Skin epidermis (tissue), 12 donors: ENCODE results near the gene DOCK2.

ENCODE experiments used
- H3K27ac ChIP-seq, 21 experiments: fragments of 200-600 bp; sonication (generic) in 11 of 21; one replicate each; pipeline ENCODE4 v1.5.0; 2020; ENCODE audit warnings: mild to moderate bottlenecking in 3 of 21, inconsistent platforms in 2 of 21, moderate library complexity in 2 of 21
- H3K4me3 ChIP-seq, 7 experiments: fragments of 200-600 bp; sonication (generic) in 2 of 7; one replicate each; pipeline ENCODE4 v1.5.0; 2020; ENCODE audit warnings: inconsistent platforms in 2 of 7, mild to moderate bottlenecking in 2 of 7, moderate library complexity in 1 of 7

DOCK2 gene

DNA sequence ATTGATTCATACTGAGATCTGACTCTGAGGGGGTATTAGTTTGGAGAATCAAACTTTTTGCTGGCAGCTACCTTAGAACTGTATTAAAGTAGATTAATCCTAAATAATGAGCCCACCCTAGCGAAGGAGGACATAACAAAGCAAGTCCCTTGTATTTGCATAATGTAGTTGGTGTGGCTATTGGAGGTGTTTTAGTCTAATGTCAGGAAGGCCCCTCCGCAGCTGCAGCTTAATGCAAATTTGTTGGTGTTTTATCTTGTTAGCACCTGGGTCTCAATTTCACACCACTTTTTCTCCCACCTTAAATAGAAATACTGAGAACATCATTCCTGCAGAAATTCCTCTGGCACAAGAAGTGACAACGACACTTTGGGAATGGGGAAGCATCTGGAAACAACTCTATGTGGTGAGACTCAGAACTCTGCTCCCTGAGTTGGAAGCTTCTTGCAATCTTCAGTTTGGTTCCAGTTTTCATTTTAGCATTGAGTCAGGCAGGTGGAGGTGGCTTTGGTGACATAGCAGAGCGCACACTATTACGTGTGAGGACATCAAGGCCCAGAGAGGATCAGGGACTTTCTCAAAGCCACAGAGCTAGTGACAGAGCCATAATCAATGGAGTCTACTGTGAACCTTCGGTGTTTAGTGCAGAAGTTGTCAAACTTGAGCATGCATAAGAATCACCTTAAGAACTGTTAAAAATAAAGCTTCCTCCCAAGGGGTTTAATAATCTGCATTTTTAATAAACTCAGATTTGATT lies 33.9 kb downstream of the DOCK2 start:
- H3K4me3 ChIP-seq = no peak overlapping the region
- H3K27ac ChIP-seq = no peak overlapping the region

DNA sequence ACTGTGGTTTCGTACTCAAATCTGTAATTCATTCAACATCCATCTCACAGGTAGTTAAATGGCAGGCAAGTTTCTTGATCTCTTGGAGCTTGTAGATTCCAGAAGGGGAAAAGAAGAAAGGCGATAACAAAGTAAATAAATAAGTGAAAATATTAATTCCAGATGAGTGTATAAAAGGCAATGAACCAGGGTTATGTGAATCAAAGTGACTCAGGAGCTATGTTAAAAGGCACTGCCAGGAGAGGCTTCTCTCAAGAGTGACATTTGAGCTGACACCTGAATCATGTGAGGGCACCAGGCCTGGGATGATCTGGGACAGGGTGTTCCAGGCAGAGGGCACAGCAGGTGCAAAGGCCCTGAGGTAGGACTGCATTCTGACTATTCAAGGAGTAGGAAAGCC lies 45.0 kb downstream of the DOCK2 start:
- no peak overlapping the region for H3K4me3 ChIP-seq
- no peak overlapping the region for H3K27ac ChIP-seq

DNA sequence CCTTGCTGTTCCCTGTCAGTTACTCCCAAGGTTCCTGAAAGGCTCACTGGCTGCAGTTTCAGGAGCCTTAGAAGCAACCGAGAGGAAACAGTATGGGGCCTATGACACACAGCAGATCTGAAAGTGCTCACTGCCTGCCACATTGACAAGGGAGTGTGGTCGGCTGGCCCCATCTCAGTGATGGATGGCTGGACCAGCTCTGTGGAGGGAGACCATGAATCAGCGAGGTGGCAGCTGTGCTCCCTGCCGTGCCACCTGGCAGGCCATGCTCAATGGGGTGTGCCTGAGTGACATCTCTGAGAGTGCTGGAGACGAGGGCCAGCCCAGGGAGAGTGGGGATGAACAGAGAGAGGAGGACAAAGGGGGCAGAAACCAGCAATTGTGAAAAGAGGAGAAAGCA lies 49.1 kb downstream of the DOCK2 start:
- H3K4me3 ChIP-seq = no peak overlapping the region
- no peak overlapping the region for H3K27ac ChIP-seq

DNA sequence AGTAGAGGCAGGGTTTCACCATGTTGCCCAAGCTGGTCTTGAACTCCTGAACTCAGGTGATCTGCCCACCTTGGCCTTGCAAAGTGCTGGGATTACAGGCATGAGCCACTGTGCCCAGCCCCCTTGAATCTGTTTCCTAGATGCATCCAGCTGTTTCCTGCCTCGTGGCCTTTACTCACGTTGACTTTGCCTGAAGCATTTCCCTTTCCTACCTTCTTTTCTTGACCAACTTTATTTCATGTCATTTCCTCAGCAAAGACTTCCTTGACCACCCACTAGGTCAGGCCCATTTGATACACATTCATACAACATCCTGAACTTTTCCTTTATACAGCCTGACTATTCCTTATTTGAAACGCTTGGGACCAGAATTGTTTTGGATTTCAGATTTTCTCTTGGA lies 51.0 kb downstream of the DOCK2 start:
- no peak overlapping the region for H3K27ac ChIP-seq
- H3K4me3 ChIP-seq = no peak overlapping the region

DNA sequence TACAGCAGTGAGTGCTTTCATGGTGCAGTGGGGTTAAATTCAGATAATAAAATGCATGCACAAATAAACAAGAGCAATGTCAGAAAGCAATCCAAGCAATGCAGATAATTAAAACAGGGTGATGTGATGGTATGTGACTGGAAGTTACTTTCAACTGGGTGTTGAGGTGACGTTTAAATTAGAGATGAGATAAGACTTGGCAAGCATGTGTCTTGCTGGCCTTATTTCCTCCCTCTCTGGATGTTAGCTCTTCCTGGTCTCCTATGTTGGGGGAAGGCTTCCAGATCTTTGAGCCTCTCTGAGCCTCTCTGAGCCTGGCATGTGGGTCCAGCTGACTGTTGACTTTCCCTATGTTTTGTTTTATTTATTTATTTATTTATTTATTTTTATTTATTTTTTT lies 54.4 kb downstream of the DOCK2 start:
- no peak overlapping the region for H3K27ac ChIP-seq
- H3K4me3 ChIP-seq = no peak overlapping the region

DNA sequence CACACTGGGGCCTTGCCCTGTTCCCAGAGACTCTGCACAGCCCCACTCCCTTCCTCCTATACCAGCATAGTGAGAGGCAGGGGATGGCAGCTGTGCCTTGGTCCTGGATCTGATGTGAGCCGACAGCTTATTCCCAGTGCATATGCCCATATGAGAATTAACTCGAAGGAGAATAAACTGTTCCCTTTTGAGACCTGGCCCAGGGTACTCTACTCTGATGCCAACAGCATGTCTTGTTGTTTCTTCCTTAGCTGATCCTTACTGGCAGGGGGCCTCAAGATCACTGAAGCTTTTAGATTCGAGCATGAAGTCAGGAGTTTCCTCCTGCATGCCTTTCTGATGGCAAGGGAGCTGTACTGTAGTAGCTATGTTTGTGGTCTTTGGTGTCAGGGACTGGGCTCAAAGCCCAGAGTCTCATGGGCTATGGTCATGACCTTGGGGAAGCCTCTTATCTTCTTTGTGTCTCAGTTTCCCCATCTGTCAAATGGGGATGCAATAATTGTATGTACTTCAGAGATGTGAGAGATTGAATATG lies 57.1 kb downstream of the DOCK2 start:
- Histone ChIP-seq H3K4me3 (no peak overlapping the region), H3K27ac (no peak overlapping the region)

DNA sequence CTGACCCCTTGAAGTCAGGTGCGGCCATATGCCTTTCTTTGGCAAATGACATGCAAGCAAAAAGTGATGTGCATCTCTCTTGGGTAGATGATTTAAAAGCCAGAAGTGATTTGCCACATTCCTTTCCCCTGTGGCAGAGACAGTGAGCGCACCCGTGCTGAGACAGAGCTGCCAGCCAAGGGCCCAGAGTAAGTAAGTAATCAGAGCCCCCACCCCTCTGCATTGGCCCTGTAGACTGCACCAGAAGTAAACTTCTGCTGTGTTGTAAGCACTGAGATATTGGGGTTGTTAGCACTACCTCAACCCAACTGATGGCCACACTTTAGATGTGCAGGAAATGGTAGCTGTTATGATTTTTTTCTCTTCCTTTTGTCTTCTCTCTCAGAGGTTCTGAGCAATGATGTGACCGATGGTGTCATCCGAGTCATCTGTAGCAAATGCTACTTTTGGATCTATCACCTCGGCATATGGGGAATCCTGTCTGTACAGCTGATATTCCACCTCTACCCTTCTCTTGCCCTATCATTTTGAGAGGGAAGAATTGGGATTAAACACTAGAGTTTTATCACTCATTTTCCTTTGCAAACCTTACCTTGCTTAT lies 58.0 kb downstream of the DOCK2 start:
- peak overlapping the region in 2 of 21 experiments; percentile 34 to 45 for H3K27ac ChIP-seq
- H3K4me3 ChIP-seq = no peak overlapping the region

DNA sequence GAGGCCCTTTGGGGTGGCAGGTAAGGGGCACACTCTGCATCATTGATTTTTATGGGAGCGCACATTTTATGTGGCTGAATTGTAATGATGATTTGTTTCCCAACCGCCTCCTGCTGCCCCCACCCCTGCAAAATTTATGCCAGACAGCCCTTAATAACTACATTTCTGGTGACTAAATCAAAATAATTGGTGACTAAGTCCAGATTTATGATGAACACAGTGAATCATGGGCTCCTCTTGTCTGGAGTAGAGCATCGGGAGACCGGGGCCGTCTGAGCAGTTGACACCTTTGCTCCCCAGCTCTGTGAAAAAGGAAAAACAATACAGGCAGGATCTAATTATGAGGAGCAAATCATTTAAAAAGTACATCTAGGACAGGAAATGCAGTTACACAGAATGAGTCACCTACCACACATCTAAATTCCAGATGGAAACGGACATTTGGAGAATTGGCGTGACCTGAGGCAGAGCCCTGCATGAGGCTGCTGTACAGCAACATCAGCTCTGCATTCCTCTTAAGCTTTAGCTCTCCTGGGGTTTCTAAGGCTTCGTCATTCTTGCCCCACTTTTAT lies 58.9 kb downstream of the DOCK2 start:
- H3K4me3 ChIP-seq = no peak overlapping the region
- peak overlapping the region in 3 of 21 experiments; percentile 18 to 45 (median 34) for H3K27ac ChIP-seq

DNA sequence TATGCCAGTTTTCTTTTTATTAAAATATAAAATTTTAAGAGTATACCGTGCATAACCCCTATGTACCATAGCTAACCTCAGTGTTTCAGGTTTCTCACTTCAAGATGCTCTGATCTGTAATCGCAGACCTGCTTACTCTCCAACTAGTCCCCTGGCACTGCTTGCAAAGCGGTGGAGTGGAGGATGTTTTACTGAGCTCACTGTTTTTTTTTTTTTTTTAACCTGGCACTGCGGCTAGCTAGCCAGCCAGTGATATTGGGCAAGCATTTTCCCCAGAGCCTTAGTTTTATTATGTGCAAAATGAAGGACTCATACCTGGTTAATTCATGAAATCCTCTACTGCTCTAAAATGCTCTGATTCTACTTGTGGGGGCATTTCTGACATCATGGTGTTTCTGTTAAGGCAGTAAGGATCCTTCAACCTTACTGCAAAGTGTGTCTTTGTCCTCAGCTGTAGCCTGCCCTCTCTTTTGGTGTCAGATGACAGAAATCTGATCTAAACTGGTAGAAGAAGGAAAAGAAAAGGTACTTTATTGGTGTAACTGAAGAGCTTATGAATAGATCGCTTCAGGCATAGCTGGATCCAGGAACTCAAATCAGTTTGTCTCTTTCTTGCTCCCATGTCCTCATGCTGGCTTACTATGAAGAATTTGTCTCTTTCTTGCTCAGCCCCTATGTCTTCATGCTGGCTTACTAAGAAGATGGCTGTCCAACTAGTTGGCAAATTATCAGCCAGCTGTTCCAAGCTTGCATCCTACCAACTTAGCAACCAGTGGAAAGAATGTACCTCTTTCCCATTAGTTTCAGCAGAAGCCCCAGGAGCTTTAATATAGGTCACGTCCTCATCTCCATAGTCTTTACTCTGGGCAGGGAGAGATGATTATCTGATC lies 59.8 kb downstream of the DOCK2 start:
- Histone ChIP-seq H3K27ac (peak overlapping the region in 2 of 21 experiments; percentile 13 to 54), H3K4me3 (no peak overlapping the region)

DNA sequence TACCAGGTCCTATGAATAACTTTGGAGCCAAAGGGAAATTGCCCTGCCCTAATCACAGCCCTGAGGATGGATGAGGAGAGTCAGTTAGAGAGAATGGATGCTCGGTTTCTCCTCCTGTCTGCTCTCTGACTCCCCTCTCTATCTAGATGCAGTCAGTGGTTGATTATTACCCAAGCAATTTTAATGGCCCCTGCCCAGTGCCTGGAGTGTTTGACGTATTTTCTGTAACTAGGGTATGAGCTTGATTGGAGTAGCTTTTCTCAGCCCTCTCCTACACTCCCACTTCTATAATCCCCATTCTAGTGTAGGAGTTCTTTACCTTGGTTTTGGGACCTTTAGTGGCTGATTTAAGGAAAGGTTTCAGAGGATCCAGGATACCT lies 60.4 kb downstream of the DOCK2 start:
- no peak overlapping the region for H3K4me3 ChIP-seq
- no peak overlapping the region for H3K27ac ChIP-seq

DNA sequence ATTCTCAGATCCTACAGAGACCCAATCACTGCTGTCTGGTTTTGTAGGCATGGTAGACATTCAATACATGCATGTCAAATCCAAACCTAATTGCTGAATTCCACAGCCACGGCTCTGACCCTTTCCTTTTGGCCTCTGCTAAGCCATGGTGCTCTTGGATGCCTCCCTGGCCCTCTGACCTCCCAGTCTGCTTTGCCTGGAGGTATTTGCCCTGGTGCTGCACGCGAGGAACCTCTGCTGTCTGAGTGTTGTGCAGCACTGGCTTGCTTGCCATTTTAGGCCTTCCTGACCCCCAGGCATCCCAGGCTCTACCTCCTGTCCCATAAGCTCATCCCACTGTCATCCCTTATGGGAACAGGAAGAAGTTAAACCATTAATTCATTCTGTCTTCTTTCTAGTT lies 60.9 kb downstream of the DOCK2 start:
- Histone ChIP-seq H3K27ac (no peak overlapping the region), H3K4me3 (no peak overlapping the region)

DNA sequence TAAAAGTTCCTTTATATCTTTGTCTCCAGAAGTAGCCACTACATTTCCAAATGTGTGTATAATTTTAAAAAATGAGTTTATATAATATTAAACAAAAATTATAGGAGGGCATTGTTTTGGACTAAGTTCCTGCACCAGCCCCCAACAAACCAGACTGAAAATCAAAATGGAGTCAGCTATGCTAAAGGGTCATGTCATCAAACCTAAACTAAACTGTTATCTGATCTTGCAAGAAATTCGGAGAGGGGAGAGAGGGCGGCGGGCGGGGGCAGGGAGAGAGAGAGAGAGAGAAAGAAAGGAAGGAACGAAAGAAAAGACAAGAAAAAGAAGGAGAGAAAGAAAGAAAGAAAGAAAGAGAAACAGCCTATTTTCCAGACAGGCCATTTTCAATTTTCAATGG lies 63.5 kb downstream of the DOCK2 start:
- Histone ChIP-seq H3K27ac (no peak overlapping the region), H3K4me3 (no peak overlapping the region)

DNA sequence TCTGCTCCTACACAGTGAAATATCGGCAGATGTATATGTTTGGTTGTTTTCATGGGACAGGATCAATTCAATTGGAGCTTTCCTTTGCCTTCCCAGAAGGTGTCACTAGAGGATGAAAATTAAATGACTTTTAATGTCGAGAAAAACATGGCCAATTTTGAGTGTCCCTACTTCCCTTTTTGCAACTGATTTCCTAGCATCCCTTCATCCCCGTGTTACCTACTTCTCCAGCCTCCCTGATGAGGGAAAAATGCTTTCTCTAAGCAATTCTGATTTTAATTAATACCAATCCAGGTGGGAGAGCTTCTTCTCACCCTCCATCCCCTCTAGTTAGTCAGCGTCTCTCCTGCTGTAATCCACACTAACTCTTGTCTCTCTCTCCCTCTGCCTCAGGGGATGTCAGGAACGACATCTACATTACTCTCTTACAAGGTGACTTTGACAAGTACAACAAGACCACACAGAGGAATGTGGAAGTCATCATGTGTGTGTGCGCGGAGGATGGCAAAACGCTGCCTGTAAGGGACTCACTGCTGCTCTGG lies 64.9 kb downstream of the DOCK2 start:
- Histone ChIP-seq H3K27ac (no peak overlapping the region), H3K4me3 (no peak overlapping the region)

DNA sequence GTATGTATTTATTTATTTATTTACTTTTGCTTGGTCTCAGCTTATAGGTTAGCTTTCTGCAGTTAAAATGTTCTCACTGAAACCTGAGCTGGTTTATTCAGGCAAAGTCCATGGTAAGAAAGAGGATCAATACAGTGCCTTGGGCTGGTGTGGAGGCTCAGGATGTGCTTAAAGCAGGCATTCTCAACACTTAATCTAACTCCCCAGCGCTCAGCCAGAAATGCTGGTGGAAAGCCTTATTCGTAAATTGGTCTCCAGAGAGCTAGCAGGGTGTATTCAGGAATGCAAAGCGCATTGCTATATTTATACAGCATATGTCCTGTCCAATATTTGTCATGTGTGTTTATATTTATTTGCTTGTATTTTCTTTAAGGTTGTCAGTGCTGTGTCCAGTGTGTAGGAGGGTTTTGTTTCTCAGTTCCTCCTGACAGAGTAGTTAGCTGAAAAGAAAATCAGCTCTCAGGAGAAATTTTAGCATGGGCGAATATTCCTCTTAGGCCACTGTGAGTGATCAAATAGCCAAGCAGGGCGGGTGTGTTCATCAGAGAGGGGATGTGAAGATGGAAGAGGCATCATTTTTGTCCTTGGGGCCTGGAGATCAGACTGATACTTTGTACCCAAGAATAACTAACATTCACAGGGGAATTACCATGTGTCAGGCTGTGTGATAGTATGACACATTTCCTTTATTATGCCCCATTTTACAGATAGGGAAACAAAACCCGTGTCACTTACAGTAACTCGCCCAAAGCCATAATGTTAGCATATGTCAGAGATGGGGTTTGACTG lies 65.8 kb downstream of the DOCK2 start:
- H3K4me3 ChIP-seq = no peak overlapping the region
- H3K27ac ChIP-seq = no peak overlapping the region

DNA sequence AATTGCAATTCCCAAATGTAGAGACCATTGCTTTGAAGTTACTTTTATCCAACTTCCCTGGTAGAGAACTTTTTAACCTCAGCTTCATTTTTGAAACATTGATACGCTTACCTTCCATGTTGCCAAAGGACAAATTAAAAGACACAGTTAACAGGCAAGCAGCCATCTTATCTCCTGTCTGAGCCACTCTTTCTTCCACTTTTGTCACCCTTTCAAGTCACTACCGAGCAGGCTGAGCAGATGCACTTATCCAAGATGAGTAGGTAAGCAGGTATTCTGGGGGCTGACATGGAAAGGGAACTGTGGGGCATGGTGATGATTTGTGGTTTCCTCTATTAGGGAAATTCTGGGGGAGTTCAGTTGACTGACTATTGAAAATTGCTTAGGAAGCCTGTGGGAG lies 66.7 kb downstream of the DOCK2 start:
- Histone ChIP-seq H3K4me3 (no peak overlapping the region), H3K27ac (no peak overlapping the region)

DNA sequence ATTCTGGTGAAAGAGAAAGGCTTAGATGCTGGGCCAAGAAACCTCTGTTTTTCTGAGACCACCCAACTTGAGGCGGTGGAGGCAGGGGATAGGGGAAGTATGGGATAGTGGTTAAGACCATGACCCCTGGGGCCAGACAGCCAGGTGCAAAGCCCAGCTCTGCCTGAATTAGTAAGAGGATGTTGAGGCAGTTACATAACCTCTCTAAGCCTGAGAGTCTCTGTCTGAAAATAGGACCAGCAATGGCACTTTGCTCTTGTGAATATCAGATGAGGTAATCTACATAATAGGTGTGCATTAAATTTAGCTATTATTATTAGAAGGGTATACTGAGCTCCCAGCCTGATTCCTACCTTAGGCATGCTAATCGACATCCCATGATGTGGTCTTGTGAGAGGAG lies 68.2 kb downstream of the DOCK2 start:
- no peak overlapping the region for H3K4me3 ChIP-seq
- H3K27ac ChIP-seq = no peak overlapping the region

DNA sequence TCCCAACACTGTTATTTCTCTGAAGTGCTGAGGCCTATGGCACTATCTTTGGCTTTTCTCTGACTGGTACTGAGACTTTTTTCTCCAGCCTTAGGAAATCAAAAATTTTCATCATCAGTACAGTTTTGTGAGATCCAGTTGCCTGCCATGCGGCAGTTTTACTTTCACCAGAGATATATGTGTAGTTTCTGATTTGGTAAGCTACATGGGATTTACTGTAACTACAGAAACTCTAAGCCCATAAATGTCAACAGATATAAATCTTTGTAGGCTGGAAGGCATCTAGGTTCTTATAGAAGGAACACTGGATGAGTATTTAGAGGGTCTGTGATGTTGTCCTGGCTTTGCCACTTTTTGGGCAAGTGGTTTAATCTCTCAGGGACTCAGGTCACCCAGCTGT lies 69.0 kb downstream of the DOCK2 start:
- no peak overlapping the region for H3K27ac ChIP-seq
- H3K4me3 ChIP-seq = no peak overlapping the region

DNA sequence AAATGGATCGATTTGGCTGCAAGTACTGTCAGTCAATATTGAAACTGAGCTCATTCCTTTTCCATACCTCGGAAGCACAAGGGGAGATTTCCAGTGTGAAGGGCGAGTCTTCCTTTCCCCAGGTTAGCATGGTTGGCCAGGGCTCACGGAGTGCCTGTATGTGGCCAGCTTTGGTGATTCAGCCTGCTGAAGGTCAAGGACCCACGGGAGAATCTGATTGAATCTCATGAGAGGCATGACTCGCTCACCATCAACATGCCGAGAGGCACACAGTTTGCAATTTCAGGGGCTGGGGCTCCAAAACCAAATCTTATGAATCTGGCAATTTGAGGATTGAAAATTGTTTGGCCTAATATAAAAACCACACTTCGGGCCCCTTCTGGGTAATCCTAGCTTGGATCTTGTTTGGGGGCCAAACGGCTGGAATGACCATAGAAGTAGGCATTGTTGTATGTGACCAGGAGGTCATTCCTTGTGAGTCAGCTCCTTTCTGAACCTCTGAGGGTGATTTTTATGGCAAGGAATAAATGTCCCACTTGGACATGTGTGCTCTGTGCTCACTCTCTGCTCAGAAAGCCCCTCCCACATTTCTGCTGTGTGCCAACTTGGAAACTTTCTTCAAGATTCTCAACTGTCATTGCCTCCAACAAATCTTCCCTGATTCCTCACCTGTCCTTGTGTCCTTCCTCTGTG lies 69.8 kb downstream of the DOCK2 start:
- H3K4me3 ChIP-seq = no peak overlapping the region
- no peak overlapping the region for H3K27ac ChIP-seq

DNA sequence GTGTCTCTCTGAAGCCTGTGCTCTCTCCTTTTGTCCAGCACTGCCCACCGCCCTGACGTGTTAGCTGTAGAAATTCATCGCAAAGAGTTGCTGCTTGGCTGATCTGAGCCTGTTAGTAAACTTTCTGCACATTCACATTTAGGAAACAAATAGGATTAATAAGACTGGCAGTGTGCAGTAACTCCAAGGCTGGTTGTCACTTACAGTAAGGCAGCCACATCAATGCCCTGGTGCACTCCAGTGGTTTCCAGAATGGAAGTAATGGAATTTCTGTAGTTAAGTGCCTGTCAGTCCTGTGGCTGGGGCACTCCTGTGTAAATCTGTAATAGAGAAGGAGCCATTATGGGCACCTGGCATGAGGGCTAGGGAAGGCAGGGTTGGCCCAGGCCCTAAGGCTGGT lies 70.6 kb downstream of the DOCK2 start:
- Histone ChIP-seq H3K4me3 (no peak overlapping the region), H3K27ac (no peak overlapping the region)
